GM18505 (cell line): Measurements from ENCODE around the gene CALD1.

Source experiments
- ATAC-seq: cut with Tn5 transposase; IDR thresholded peaks from one replicate; pipeline ENCODE4 v1.9.1; 2021; ENCODE audit not compliant: unreplicated experiment
- POLR2A ChIP-seq: IDR thresholded peaks from 4 replicates; pipeline ENCODE4 v1.6.1; 2011; ENCODE audit warnings: borderline replicate concordance; ENCODE audit not compliant: insufficient read depth, insufficient read length; ENCODE audit errors: extremely low read depth

Gene CALD1

DNA sequence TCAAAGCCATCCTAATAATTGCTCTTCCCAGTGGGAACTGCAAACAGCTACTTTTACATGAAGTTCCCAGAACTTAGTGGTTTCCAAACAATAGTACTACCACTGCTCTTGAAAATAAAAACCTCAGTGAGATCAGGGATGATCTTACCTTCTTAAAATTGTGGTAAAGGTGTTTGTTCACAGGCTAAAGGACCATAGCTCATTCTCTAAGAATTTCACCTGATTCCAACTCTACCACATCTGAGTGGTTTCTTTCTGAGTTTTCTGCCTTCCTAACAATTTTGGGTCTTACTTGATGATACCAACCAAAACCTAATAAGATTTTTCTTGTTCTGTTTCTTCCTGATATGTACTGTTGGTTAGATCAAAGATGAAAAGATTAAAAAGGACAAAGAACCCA, 161.3 kb downstream of the CALD1 start:
- ATAC-seq: no peak
- TF ChIP-seq POLR2A: no peak

GRCh38 chr7:134941185-134941900, 161.9 kb downstream of the CALD1 start:
- no peak for TF ChIP-seq POLR2A
- no peak for ATAC-seq

DNA sequence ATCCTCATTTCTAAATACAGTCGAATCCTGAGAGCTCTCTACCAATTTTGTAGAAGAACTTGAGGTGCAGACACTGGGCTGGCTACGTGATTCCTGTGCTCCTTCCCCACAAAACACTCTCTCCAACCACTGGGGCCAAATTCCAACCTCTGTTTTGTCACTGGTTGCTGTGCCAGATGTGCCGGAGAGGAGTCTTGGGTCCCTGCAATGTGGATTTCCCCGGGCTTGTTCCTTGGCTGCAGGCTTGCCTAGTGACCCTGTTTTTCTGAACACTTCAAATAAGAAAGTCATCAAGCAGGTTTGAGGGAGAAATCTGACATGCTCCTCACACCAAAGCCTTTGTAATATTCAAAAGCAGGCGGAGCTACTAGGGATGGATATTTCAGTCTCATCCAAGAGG, 162.5 kb downstream of the CALD1 start:
- no peak for TF ChIP-seq POLR2A
- no peak for ATAC-seq

- no peak for TF ChIP-seq POLR2A
- ATAC-seq: no peak
Measured at GRCh38 chr7:134942690-134943466, 163.4 kb downstream of the CALD1 start.

DNA sequence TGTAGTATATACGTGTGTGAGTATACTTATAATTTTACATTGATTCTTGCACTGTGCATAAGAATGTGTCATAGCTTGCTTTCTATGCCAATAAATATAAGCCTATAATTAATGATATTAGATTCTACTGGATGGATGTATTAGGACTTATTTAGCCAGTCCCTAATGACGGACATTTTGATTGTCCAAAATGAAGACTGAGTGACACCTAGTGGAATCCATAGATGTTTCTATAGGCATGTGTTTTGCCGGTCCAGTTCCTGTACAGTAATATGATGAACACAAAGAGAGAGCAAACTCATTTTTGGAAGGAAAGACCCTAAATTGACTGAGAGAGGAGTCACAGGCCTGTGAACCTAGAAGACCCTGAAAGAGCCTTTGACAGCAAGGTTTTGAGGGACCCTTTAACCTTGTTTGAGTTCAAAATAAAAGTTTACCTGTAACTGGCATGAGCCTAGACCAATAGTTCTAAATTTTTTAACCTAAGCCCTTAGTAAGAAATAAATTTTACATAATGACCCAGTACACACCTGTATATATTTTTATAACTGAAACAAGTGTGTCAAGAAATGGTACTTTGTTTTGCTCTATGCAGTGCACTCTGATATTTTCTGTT, 164.5 kb downstream of the CALD1 start:
- ATAC-seq: no peak
- TF ChIP-seq POLR2A: no peak

- no peak for ATAC-seq
- no peak for TF ChIP-seq POLR2A
Measured at GRCh38 chr7:134945691-134946090, 166.3 kb downstream of the CALD1 start.

- TF ChIP-seq POLR2A: no peak
- no peak for ATAC-seq
Measured at GRCh38 chr7:134946260-134946659, 166.8 kb downstream of the CALD1 start.

DNA sequence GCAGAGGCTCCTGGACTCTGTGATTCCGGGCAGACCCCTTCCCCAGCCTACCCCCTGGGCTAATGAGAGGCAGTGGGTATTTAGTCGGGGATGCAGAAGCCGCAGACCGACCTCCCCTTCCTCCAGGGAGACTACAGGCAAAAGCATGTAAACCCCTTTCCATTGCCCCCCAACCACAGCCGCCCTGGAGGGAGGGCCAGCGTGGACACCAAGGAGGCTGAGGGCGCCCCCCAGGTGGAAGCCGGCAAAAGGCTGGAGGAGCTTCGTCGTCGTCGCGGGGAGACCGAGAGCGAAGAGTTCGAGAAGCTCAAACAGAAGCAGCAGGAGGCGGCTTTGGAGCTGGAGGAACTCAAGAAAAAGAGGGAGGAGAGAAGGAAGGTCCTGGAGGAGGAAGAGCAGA, 167.9 kb downstream of the CALD1 start:
- TF ChIP-seq POLR2A: no peak
- ATAC-seq: no peak

DNA sequence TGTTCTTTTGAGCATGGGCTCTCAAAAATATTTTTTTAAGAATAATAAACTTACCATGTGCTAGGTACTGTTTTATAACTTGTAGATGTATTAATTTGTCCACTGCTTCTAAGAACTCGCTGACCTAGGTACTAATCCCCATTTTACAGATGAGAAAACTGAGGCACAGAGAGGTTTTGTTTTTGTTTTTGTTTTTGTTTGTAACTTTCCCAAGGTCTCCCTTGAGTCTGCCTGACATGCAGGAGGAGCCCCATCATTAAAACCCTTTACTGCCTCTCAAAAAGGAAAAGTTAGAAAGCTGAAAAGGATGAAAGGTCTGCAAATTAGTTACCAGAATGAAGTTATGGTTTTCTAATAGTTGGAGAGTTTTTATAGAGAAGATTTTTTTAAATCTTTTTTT, 168.4 kb downstream of the CALD1 start:
- no peak for ATAC-seq
- TF ChIP-seq POLR2A: no peak

DNA sequence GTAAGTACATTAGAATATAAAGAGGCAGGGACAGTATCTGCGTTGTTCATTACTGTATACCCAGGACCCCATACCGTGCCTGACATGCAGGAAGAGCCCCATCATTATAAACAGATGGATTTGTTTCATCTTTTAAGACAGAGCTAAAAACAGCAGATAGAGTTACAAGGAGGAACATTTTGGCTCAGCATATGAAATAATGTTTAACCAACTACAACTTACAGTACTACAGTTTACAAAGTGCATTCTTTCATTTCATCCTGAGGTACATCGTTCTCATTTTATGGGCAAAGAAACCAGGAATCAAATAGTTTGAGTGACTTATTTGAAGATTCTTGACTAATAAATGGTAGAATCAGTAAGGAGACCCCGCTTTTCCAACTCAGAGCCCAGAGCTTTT, 168.8 kb downstream of the CALD1 start:
- ATAC-seq: no peak

DNA sequence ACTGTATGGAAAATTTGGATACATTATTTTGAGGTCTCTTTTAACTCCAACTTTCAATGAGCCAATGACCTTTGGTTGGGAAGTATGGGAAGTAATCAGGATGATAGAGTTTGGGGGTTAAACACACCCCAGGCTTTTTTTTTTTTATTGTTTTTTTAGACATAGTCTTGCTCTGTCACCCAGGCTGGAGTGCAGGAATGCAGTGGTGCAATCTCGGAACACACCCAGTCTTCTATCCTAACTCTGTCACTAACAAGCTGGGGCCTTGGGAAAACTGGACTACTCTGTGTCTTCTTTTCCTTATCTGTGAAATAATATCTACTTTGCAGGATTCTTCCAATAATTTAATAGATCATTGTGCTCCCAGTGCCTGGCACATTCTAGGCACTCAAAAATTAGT, 169.3 kb downstream of the CALD1 start:
- TF ChIP-seq POLR2A: no peak
- no peak for ATAC-seq

More for the DNA sequence above, 168.8 kb downstream of the CALD1 start:
- no peak for TF ChIP-seq POLR2A

DNA sequence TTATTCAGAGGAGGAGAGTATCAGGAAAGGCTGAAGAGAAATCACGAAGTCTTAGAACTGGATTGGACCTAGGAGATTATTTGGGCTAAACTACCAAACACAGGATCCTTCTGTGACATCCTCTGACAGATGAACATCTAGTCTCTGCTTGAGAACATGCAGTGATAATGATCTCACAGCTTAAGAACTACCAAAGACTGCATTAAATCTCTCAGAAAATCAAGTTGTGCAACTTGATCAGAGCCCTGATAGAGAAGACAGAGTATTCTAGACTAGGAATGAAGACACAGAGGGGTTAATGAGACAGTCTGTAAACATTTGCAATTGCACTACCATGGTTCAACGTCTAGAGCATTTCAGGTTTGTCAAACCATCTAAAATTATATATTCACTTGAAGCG, 169.7 kb downstream of the CALD1 start:
- no peak for ATAC-seq
- no peak for TF ChIP-seq POLR2A

DNA sequence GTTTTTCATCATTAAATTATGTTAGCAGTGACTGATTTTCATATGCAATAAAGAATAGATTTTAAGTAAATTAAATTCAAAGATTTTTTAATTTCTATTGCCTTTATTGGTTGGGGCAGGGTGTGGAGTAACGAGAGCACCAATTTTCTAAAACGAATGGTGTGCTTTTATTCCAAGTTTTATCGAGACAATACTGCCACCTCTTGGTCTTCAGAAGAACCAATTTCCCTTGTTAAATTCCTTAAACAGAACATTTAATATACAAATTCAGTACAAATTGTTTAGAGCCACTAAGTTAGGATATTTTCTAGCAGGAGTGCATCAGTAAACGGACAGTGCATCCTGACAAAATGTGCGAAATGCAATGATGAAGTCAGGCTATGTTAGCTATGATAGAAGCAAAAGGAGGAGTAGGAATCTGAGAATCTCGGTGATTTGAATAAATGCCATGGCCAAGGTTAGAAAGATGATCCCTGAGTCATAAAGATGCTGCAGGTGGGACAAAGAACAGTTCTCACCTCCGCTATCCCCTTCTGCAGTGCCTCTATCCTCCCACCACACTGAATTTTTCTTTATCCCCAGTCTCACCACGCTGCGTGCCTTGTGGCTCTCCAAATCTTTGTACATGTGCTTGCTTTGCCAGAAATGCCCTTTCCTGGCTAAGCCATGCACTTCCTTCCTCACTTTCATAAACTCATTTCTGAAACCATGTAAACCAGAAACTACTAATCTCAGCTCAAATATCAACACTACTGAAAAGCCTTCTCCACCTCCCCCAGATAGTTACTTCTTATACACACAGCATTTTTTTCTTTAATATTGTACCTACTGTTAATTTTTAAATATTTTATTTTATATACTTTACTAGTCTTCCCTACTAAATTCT, 175.0 kb downstream of the CALD1 start:
- TF ChIP-seq POLR2A: no peak
- no peak for ATAC-seq
